NCI-H748 (cell line): ENCODE measurements around the gene TLL1.

Experiments
- DNase-seq: peaks from one replicate; lab custom pipeline; 2025; ENCODE audit not compliant: unreplicated experiment; lab: John Stamatoyannopoulos, UW

The TLL1 gene

GRCh38 chr4:166140951-166141350, 267.9 kb downstream of the TLL1 start:
- DNase-seq = no peak

- DNase-seq = no peak
These were observed 270.2 kb downstream of the TLL1 start for GRCh38 chr4:166143227-166143626.

- no peak for DNase-seq
These were observed 271.6 kb downstream of the TLL1 start for GRCh38 chr4:166144607-166145006.

- DNase-seq = peak; percentile 54
These were observed 273.9 kb downstream of the TLL1 start for GRCh38 chr4:166146806-166147540.
